Hematopoietic multipotent progenitor cell (in vitro differentiated cells): ENCODE data around the gene TAOK3. TPM values are rescaled to one million over a fixed set of nuclear protein-coding genes. Genes with fewer than 3 reads are reported as not detected.
A peak's percentile ranks its signal among the peaks of the same experiment; 100 is the strongest.
"Not testable (repeated sequence)": the region's sequence is repeated elsewhere in the genome, so short reads cannot be mapped to it uniquely, and the experiment has no call there.

Experiments used
- DNase-seq, 3 donors: peaks; one replicate each; pipeline ENCODE4 v3.0.0-alpha.2; 2011 to 2015; ENCODE audit warnings: low read depth in 2 of 3, low spot score in 2 of 3
- total RNA-seq: library from RNA; depleted of rRNA; stranded (reverse); fragments of >200 nt; gene quantifications from one replicate; pipeline ENCODE4 v1.2.3, GENCODE V29; 2012

TAOK3 gene
- total RNA-seq, 1 donor = 94.8 TPM

DNA sequence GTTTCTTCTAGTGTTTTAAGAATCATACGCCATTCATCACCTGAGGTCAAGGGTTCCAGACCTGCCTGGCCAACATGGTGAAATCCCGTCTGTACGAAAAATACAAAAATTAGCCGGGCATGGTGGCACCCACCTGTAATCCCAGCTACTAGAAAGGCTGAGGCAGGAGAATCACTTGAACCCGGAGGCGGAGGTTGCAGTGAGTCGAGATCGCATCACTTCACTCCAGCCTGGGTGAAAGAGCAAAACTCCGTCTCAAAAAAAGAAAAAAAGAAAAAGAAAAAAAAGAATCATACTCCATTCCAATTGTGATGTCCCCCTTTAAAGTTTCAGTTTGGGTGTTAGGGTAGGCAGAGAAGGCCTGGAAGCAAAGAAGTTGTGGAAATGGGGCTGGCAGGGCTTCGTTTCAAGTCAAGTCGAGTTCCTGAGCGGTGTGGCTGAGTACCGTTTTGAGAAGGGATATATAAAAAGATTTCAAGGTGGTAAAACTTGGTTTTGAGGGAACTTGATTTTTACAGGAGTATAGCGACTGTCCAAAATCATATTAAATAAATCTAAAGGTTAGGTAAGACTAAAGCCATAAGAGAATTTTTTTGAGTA is 1.5 kb upstream of the TAOK3 start:
- no peak for DNase-seq

DNA sequence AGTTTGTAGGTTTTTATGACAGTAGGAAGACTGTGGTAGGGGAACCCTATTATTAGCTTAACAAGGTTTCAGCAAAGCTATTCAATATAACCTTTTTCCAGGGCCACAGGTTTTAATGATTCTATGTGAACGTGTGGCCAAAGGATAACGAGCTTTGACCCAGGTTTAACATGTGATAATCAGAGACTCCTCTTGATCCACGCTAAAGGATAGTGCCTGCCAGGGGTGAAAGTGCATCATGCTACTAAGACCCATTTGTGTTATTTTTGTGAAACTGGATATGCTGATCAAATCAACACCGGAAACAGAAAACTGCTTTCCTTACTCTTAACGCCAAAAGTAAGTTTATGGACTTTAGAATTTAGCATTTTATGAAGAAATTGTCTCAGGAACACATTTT is 909 bp upstream of the TAOK3 start:
- DNase-seq = no peak

DNA sequence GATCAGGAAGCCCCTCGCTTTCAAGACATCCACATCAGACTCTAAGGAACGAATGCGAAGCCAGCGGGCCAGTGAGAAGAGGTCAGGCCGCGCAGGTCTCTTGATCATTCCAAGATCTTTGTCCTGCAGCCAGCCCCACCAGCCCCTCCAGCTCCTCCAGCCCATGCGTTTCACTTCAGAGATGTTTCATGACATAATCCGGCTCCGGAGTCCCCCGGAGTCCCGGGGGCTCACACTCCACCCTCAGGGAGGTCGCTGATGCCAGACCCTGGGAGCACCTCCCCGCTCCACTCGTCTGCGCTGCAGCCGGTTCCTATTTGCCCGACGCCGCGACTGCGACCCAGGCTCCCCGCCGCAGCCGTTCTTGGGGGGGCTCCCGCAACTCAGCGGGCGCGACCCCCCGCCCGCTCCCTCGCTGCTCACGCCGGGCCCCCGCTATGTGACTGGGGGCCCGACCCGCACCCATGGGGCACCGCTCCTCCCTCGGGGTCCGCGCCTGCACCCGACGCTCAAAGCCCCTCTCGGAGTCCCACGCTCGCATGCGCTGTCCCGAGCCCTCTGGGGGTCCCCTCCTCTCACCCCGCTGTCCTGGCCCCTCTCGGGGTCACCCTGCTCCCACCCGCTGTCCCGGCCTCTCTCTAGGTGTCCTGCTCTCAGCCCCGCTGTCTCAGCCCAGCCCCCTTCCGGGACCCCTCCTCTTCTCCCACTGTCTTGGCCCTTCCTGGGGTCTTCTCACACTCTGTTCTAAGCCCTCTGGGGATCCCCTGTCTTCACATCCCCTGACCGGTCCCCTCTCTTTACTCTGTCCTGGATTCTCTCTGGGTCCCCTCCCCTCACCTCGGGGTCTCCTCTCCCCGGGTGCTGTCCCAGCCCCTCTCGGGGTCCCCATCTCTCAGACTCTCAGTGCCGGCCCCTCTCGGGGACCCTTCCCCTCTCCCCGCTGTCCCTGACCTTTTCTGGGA is 1.1 kb downstream of the TAOK3 start:
- DNase-seq = peak in 1 of 3 donors; percentile 45

DNA sequence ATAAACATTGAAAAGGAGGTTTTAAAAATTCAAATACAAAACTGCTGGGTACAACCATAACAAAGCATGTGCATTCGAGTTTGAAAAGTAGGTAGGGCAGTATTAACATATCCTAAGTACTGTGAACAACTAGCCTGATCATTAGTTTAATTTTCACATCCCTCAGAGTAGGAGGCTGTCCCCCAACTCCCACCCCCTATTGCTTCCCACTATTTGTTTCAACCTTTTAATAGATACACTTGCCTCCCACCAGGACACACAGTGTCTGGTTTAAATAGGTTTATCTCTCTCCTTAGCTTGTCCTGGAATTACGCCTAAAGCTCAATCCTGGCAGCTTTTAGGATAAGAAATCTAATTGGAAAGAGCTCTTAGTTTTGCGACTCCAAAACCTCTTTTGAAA is 2.1 kb downstream of the TAOK3 start:
- no peak for DNase-seq

DNA sequence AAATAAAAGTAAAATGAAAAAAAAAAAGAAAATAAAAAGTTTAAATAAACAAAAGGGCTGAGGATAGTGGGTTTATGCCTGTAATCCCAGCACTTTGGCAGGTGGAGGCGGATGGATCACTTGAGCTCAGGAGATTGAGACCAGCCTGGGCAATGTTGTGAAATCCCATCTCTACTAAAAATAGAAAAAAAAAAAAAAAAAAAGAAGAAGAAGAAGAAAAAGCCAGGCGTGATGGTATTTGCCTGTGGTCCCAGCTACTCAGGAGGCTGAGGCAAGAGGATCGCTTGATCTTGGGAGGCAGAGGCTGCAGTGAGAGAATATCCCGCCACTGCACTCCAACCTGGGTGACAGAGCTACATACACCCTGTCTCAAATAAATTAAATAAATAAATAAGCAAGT is 3.9 kb downstream of the TAOK3 start:
- DNase-seq = no peak

DNA sequence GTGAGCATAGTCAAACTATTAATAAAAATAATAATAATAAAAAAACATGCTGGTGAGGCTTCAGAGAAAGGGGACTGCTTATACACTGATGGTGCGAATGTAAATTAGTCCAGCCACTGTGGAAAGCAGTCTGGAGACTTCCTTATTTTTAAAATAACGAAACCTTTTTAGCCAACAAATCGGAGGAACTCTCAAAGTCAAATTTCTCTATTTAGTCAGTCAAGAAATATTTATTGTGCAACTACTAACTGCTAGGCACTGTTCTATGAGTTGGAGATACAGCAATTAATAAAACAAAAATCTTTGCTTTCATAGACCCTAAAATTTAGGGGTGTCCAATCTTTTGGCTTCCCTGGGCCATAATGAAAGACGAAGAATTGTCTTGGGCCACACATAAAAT is 10.8 kb downstream of the TAOK3 start:
- no peak for DNase-seq

DNA sequence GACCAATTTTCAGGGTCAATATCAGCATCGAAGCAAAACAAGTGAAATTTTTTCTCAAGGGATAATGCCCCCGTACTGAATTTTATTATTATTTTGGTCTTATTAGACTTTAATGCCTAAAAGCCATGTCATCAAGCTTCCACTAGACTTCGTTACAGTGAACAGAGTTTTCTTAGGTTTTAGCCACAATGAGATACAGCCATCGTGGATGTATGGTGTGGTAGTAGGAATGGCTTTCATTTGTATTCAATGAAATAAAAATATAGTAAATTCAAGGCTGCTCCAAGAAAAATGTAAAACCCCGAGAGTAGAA is 11.7 kb downstream of the TAOK3 start:
- no peak for DNase-seq

DNA sequence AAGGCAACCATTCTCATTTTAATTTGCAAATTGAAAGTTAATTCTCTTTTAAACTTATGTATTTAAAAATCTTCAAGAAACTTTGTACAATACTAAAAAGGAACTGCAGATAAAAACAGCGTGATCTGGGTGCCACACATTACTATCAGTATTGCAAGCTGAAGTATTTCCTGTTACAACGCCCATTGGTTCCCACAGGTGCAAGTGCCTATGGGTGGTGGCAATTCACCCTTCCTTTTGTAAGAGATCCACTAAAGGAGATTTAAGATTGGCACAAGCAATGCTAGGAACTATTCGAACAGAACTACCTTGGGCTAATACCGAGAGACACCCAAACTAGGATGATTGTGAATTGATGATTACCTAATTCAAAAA is 13.2 kb downstream of the TAOK3 start:
- peak in 2 of 3 donors; percentile 45 to 46 for DNase-seq

DNA sequence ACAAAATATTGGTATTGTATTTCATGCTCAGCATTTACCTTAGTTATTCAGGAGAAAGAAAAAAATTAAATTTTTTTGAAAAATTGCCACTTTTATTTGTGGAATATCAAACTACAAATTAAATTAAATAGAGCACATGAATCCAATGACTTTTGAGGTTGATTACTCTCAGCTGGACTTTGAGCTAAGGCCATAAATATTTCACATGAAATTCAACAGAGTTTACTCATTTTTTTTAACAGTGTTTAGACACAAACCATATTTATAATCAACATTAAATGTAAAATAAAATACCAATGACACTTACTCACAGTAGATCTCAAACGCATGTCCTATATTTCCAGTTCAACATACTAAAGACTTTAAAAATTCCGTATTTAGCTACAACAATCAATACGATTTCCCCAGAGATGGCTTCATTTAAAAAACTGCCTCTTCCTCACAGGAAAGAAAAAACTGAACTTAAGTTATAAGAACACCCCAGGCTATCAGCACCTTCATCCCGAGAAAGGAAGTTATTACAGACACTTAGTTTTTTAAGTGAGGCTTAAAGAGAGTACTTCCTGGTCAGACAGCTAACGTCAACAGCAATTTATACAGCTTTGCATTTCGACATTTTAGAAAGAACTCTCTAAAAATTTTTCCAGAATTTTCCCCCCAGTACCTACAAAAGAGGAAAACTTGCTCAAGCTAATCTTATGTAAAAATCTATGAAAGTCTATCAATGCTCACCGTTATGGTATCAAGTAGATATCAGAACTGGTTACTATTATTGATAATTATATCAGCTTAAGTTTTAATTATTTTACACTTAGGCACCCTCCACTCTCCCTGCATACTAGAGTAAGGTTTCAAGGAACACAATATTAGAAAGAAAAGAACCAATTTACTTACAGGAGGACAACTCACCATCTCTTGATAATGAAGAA is 13.8 kb downstream of the TAOK3 start:
- no peak for DNase-seq

DNA sequence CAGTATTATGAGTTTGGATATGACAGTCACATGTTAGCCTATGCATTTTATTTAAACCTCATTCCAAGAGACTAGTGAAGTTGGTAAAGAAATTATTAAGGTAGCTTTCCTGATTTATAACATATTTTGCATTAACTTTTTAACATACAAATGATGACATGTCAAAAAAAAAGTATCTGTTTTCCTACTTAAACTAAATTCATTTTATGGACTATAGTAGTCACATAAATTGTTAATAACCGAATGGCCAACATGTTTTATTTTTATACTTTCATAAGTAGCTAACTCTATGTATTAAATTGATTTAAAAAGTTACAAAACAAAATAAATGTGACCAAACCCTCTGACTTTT is 14.7 kb downstream of the TAOK3 start:
- no peak for DNase-seq

DNA sequence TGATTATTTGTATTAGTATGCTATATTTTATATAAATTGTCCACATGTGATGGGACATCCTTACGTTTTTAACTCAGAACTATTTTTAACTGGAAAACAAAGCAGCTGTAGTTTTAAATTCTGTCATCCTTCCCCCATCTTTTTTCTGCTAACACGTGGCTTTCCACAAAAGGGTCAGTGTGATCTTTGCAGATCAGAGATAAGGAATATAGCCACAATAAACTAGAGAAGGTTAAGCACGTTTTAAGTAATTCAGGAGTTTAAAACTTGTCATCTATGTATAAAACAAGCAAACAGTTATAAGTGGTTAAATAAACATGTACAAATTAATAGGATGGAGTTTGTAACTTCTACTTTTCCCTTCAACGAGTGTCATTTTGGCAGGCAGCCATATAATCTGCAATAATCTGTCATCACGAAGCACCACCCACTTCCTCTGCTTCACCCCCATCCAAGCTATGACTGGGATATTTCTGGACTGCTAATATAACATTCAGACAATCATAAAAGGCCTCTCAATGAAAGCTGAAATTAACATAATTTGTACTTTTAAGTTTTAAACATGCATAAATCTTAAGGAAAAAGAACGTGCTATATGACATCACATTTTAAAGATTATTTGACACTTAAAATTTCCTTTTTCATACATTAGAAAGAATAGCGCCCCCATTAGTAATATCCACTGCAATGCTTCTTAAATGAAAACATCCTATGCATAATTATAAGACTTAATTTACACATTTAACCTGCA is 15.3 kb downstream of the TAOK3 start:
- DNase-seq = peak in 2 of 3 donors; percentile 86 to 92

DNA sequence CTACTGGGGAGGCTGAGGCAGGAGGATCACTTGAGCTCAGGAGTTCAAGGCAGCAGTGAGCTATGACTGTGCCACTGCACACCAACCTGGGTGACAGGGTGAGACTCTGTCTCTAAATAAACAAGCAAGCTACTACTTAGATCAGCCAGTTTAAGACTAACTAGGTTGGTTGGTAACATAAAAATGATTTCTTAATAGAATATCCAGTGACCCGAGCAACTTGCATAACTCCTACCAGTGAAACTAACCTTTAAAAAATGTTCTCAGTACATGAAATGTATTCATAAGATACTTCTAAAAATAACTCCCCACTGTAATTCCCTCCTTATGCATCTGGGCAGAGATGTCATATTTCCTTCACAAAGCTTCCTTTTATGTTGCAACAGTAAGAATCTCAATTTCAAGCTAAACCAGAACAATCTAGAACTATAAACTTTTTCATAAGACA is 15.9 kb downstream of the TAOK3 start:
- DNase-seq = no peak

DNA sequence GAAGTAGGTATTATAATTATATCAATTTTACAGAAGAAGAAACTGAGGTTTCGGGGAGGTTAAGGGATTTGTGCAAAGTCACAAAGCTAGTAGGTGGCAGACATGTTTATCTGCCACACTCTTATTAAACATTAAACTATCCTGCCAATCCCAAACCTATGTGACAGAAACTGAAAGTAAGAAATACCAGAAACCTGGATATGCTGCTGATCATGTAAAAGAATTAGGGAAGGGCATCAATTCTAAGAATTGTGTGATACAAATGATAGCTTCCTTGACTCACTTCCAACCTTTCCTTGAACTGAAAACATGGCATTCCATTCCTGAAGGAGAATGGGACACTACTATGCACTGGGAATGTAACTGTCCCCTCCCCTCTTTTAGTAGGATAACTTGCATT is 16.9 kb downstream of the TAOK3 start:
- no peak for DNase-seq

DNA sequence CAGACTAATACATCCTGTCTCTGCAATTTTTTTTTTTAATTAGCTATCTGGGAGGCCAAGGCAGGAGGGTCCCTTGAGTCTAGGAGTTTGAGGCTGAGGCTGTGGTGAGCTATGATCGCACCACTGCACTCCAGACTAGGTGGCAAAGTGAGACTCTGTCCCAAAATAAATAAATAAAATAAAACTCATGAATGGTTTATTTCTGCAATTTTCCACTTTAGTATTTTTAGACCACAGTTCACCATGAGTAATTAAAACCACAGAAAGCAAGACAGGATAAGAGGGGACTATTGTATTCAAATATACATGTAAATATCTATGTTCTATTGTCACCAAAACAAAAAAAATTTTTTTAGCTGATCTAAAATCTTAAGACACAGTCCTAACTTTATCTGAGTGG is 17.8 kb downstream of the TAOK3 start:
- DNase-seq = no peak

DNA sequence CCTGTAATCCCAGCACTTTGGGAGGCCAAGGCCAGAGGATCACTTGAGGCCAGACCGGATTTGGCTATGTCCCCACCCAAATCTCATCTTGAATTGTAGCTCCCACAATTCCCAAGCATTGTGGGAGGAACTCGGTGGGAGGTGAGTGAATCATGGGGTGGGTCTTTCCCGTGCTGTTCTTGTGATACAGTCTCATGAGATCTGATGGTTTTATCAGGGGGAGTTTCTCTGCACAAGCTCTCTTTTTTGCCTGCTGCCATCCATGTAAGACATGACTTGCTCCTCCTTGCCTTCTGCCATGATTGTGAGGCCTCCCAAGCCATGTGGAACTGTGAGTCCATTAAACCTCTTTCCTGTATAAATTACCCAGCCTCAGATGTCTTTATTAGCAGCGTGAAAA is 18.2 kb downstream of the TAOK3 start:
- not testable (repeated sequence) for DNase-seq

DNA sequence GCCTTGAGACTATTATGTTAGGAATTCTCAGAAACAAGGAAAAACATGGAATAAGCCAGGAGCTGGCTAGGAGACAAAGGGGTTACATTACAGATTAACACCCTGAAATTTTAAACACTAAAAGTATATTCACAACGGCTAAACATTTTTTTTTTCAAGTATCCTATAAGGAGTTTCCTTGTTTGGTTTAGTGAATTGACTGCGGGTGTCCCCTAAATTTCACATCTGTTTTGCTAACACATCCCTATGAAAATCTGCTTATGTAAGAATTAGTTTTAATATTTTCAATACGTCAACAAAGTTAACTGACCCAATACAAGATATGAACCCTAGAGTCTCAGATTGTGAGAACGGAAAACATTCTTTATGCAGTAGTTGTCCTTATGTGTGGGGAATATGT is 19.0 kb downstream of the TAOK3 start:
- DNase-seq = no peak

DNA sequence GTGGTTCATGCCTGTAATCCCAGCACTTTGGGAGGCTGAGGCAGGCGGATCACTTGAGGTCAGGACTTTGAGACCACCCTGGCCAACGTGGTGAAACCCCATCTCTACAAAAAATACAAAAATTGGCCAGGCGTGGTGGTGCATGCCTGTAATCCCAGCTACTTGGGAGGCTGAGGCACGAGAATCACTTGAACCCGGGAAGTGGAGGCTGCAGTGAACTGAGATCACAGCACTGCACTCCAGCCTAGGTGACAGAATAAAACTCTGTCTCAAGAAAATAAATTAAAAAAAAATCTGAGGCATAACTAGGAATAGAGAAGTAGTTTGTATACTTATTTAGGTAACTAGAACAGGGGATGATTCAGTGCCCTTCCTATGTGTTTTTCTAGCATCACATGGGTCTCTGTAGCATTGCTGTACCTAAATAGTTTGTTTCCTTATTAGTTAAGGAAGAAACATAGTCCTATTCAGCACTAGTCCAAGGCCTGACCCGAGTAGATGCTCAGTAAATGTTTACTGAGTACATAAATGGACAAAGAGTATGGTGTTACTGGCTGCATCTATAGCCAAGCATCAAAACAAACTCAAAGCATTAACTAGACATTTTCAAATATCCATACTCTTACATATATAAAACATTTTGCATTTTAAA is 21.7 kb downstream of the TAOK3 start:
- no peak for DNase-seq

DNA sequence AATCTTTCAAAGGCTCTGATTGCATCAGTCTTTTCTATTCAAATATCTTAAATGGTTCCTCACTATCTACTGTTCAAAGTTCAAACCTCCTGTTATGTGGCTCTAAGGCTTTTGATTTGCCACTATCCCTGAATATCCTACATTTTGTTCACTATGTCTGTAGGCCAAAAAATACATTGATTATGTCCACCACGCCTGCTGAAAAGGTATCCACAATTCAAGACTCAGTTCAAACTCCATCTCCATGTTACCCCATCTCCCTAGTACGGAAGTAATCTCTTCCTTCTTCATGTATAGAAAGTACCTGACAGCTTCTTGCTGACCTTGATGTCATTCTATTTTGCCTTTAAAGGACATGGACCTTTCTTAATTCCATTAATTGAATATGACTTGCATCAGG is 24.8 kb downstream of the TAOK3 start:
- no peak for DNase-seq

DNA sequence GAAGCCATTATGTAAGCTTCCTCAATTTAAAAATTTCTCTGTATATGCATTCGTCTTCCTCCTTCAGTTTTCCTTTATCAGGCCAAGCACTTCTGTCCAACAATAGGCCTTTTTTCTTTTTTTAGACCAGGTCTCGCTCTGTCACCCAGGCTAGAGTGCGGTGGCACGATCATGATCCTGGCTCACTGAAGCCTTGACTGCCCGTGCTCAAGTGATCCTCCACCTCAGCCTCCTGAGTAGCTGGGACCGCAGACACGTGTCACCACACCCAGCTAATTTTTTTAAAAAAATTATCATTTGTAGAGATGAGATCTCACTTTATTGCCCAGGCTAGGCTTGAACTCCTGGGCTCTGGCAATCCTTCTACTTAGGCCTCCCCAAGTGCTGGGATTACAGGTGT is 25.8 kb downstream of the TAOK3 start:
- DNase-seq = peak in 1 of 3 donors; percentile 42

DNA sequence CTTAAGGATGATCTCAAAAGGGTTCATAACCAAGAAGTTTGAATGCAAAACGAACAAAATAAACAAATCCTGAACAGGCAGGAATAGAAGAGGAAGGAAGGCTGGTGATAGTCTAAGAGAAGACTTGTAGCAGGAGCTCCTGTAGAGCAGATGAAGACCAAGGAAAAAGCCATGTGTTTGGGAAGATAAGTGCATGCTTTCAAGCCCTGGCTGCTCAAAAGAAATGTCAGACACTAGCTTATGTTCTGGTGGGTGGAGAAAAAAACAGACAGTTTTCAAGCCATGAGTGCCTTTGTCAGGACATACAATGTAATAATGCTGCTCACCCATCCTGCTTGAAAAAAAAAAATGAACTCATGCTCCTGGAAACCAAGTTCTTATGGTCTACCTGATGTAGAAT is 27.4 kb downstream of the TAOK3 start:
- no peak for DNase-seq
